ENCODE data around the gene PRKCA. TPM values are rescaled to one million over a fixed set of nuclear protein-coding genes. Genes with fewer than 3 reads are reported as not detected.
A peak's percentile ranks its signal among the peaks of the same experiment; 100 is the strongest.

Gene PRKCA
- total RNA-seq, 1 donor from 2014 or later, result 4.7 TPM

GRCh38 chr17:66430846-66431795 lies 128.7 kb downstream of the PRKCA start:
- no peak overlapping the region for H3K4me3 ChIP-seq (ENCODE audit: low read depth, low read length)
- no peak for FAIRE-seq

GRCh38 chr17:66431910-66432309 lies 129.5 kb downstream of the PRKCA start:
- no peaks in the 10 kb centered on the region for H3K27me3 ChIP-seq (ENCODE audit: control insufficient read depth, insufficient read depth, low read length)
- FAIRE-seq (no peak), DNase-seq (ENCODE audit: low read depth) (peak; percentile 88)
- no peak for TF ChIP-seq CTCF (IDR thresholded peaks at IDR 0.05; ENCODE audit: insufficient read depth, low read length, severe bottlenecking)
- H3K4me3 ChIP-seq (ENCODE audit: low read depth, low read length), result no peak overlapping the region
- no peaks in the 10 kb centered on the region for H3K36me3 ChIP-seq (ENCODE audit: control insufficient read depth, insufficient read depth, low read length)

More at GRCh38 chr17:66430846-66431795, 128.7 kb downstream of the PRKCA start:
- DNase-seq (ENCODE audit: low read depth), result no peak
- no peak for TF ChIP-seq CTCF (IDR thresholded peaks at IDR 0.05; ENCODE audit: insufficient read depth, low read length, severe bottlenecking)
- Histone ChIP-seq H3K36me3 (ENCODE audit: control insufficient read depth, insufficient read depth, low read length) (no peaks in the 10 kb centered on the region), H3K27me3 (ENCODE audit: control insufficient read depth, insufficient read depth, low read length) (no peaks in the 10 kb centered on the region)

GRCh38 chr17:66432411-66432957 lies 130.1 kb downstream of the PRKCA start:
- FAIRE-seq (no peak), DNase-seq (ENCODE audit: low read depth) (no peak)
- Histone ChIP-seq H3K27me3 (ENCODE audit: control insufficient read depth, insufficient read depth, low read length) (no peaks in the 10 kb centered on the region), H3K4me3 (ENCODE audit: low read depth, low read length) (no peak overlapping the region), H3K36me3 (ENCODE audit: control insufficient read depth, insufficient read depth, low read length) (no peaks in the 10 kb centered on the region)
- TF ChIP-seq CTCF (IDR thresholded peaks at IDR 0.05; ENCODE audit: insufficient read depth, low read length, severe bottlenecking), result no peak

GRCh38 chr17:66432996-66433551 lies 130.7 kb downstream of the PRKCA start:
- DNase-seq (ENCODE audit: low read depth) (no peak), FAIRE-seq (no peak)
- no peaks in the 10 kb centered on the region for H3K36me3 ChIP-seq (ENCODE audit: control insufficient read depth, insufficient read depth, low read length)
- no peak overlapping the region for H3K4me3 ChIP-seq (ENCODE audit: low read depth, low read length)
- no peak for TF ChIP-seq CTCF (IDR thresholded peaks at IDR 0.05; ENCODE audit: insufficient read depth, low read length, severe bottlenecking)
- no peaks in the 10 kb centered on the region for H3K27me3 ChIP-seq (ENCODE audit: control insufficient read depth, insufficient read depth, low read length)

DNA sequence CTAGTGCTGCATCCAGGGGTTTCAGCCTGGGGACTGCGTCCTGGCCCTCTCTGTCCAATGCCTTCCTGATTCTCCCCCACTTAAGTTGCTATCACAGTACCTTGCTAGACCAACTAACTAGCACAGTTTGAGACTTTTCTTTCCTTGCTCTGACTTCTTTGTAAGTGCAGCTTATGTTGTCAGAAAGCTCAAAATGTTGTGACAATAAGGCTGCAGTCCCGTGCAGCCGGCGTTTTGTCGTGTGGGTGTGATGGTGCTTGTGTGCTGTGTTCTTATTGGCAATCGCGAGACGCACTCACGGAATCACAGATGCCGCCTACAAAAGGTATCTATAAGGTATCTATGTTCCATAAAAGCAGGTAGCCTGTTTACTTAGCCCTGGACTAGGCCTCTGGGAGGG lies 132.8 kb downstream of the PRKCA start:
- no peak for TF ChIP-seq CTCF (IDR thresholded peaks at IDR 0.05; ENCODE audit: insufficient read depth, low read length, severe bottlenecking)
- FAIRE-seq (no peak), DNase-seq (ENCODE audit: low read depth) (no peak)
- Histone ChIP-seq H3K36me3 (ENCODE audit: control insufficient read depth, insufficient read depth, low read length) (no peaks in the 10 kb centered on the region), H3K4me3 (ENCODE audit: low read depth, low read length) (no peak overlapping the region), H3K27me3 (ENCODE audit: control insufficient read depth, insufficient read depth, low read length) (no peaks in the 10 kb centered on the region)
